HG02885 (cell line): ENCODE results near the gene DBF4B.

Source experiments
- ATAC-seq: cut with Tn5 transposase; IDR thresholded peaks from one replicate; pipeline ENCODE4 v1.9.1; 2021; ENCODE audit warnings: mild to moderate bottlenecking; ENCODE audit not compliant: unreplicated experiment, poor library complexity

DBF4B gene

GRCh38 chr17:44793885-44794842 lies 85.7 kb downstream of the DBF4B start:
- no peak for ATAC-seq

- ATAC-seq = no peak
Measured at GRCh38 chr17:44794851-44795413, 86.5 kb downstream of the DBF4B start.

GRCh38 chr17:44795421-44795820 lies 87.0 kb downstream of the DBF4B start:
- ATAC-seq = no peak

GRCh38 chr17:44795928-44796327 lies 87.5 kb downstream of the DBF4B start:
- ATAC-seq = no peak

GRCh38 chr17:44796731-44797130 lies 88.3 kb downstream of the DBF4B start:
- ATAC-seq = no peak

- ATAC-seq = no peak
Measured at GRCh38 chr17:44797802-44798201, 89.3 kb downstream of the DBF4B start.

GRCh38 chr17:44798356-44798755 lies 89.9 kb downstream of the DBF4B start:
- no peak for ATAC-seq
